Right ventricle myocardium superior (tissue), 1 donor: ENCODE data around the gene OR10D3. TPM values are rescaled to one million over a fixed set of nuclear protein-coding genes. Genes with fewer than 3 reads are reported as not detected.

Experiments used
- ATAC-seq: fragments of 200-7000 bp; cut with Tn5 transposase; one replicate; pipeline ENCODE4 v1.9.1; 2020; ENCODE audit warnings: mild to moderate bottlenecking; ENCODE audit not compliant: poor library complexity
- DNase-seq: peaks from one replicate; pipeline ENCODE4 v3.0.0-alpha.2; 2020
- intact Hi-C: fragments of 100-400 bp; cut with DNase I; formaldehyde crosslinking; loops from one replicate; pipeline ENCODE4 v1.11.2; 2022
- total RNA-seq: library from RNA; stranded (reverse); fragmentation: NEBNext Ultra II Directional; extraction: Animal tissue kit (Norgen Biotek cat#: 25700); gene quantifications from one replicate; pipeline ENCODE4 v1.2.1, GENCODE V29; 2021
- donor health status: DM: no; HTN: yes; CAD: no; lungs with severe emphysema.

The OR10D3 gene
- total RNA-seq, 1 donor from 2014 or later, result not detected

GRCh38 chr11:124233376-124233775 is 50.2 kb downstream of the OR10D3 start:
- ATAC-seq (no peak), DNase-seq (no peak)
- intact Hi-C loops, result no loop called here

Other genes with a start within 250 kb of the OR10D3 start
- not detected for gene OR4D5, start 243.7 kb upstream of the OR10D3 start, total RNA-seq
- gene OR6T1, start 239.5 kb upstream of the OR10D3 start, total RNA-seq, result not detected
- not detected for gene OR10S1, start 205.6 kb upstream of the OR10D3 start, total RNA-seq
- not detected for gene OR10G6, start 188.2 kb upstream of the OR10D3 start, total RNA-seq
- gene OR10G4, start 170.3 kb upstream of the OR10D3 start, total RNA-seq, result not detected
- gene OR10G9, start 160.3 kb upstream of the OR10D3 start, total RNA-seq, result not detected
- gene OR10G8, start 156.5 kb upstream of the OR10D3 start, total RNA-seq, result not detected
- not detected for gene OR10G7, start 142.0 kb upstream of the OR10D3 start, total RNA-seq
- gene VWA5A, start 67.9 kb upstream of the OR10D3 start, total RNA-seq, result 3.5 TPM
- not detected for gene OR8G1, start 57.8 kb downstream of the OR10D3 start, total RNA-seq
- not detected for gene OR8G5, start 73.0 kb downstream of the OR10D3 start, total RNA-seq
- not detected for gene OR8D1, start 130.6 kb downstream of the OR10D3 start, total RNA-seq
- not detected for gene OR8D2, start 136.9 kb downstream of the OR10D3 start, total RNA-seq
- not detected for gene OR8B2, start 201.2 kb downstream of the OR10D3 start, total RNA-seq
- gene OR8B3, start 215.7 kb downstream of the OR10D3 start, total RNA-seq, result not detected
- gene OR8B4, start 241.5 kb downstream of the OR10D3 start, total RNA-seq, result not detected